NT2/D1 (cell line): Measurements from ENCODE around the gene TTC5.

Source experiments
- SUZ12 ChIP-seq: IDR thresholded peaks from 2 replicates; pipeline ENCODE4 v1.6.1; 2011; ENCODE audit not compliant: insufficient read length, insufficient read depth; ENCODE audit errors: extremely low read depth
- YY1 ChIP-seq: IDR thresholded peaks from 2 replicates; pipeline ENCODE4 v1.6.1; 2011; ENCODE audit not compliant: insufficient read length, insufficient read depth
- ZNF274 ChIP-seq: IDR thresholded peaks from 2 replicates; pipeline ENCODE4 v1.6.1; 2011; ENCODE audit warnings: mild to moderate bottlenecking, low read depth, low read length

- no peak for TF ChIP-seq ZNF274
- no peak for TF ChIP-seq YY1
- no peak for TF ChIP-seq SUZ12
Observed at GRCh38 chr14:20334017-20334416, 28.3 kb upstream of the TTC5 start.
